CD14-positive monocyte (primary cell): ENCODE measurements around the gene NDUFB2. TPM values are rescaled to one million over a fixed set of nuclear protein-coding genes. Genes with fewer than 3 reads are reported as not detected.

Experiments
- DNase-seq, 3 donors: peaks; one replicate each; pipeline ENCODE4 v3.0.0-alpha.2; 2011 to 2022
- H2AFZ ChIP-seq: 2 replicates; pipeline ENCODE4 v1.6.0; 2012; ENCODE audit warnings: mild to moderate bottlenecking, low read depth, low read length, inconsistent platforms; ENCODE audit not compliant: insufficient read depth, poor library complexity, severe bottlenecking
- H3K27ac ChIP-seq, 2 donors: 1 replicate in 1 of 2; 2 replicates in 1 of 2; pipeline ENCODE4 v1.5.1; 2012 to 2013; ENCODE audit warnings: low read length in 2 of 2, control low read depth in 1 of 2, inconsistent platforms in 1 of 2, low read depth in 1 of 2, mild to moderate bottlenecking in 1 of 2
- H3K27me3 ChIP-seq, 2 donors: one replicate each; pipeline versions ENCODE4 v1.6.0 to v1.6.1; 2011 to 2013; ENCODE audit warnings: low read length in 2 of 2; ENCODE audit not compliant: control insufficient read depth in 2 of 2, insufficient read depth in 2 of 2
- H3K36me3 ChIP-seq, 2 donors: replicated peaks in 1 of 2; 1 replicate in 1 of 2; 2 replicates in 1 of 2; pipeline versions ENCODE4 v1.5.1 to v1.6.1; 2012 to 2013; ENCODE audit warnings: low read length in 2 of 2, control low read depth in 1 of 2, inconsistent platforms in 1 of 2, mild to moderate bottlenecking in 1 of 2; ENCODE audit not compliant: insufficient read depth in 2 of 2, control insufficient read depth in 1 of 2
- H3K4me1 ChIP-seq, 2 donors: 1 replicate in 1 of 2; 2 replicates in 1 of 2; pipeline versions ENCODE4 v1.5.1 to v1.6.1; 2012 to 2013; ENCODE audit warnings: low read length in 2 of 2, control low read depth in 1 of 2, inconsistent platforms in 1 of 2, mild to moderate bottlenecking in 1 of 2, moderate library complexity in 1 of 2; ENCODE audit not compliant: insufficient read depth in 2 of 2, control insufficient read depth in 1 of 2
- H3K4me2 ChIP-seq: replicated peaks from 2 replicates; pipeline ENCODE3; 2012; ENCODE audit warnings: low read length, moderate library complexity, mild to moderate bottlenecking; ENCODE audit not compliant: poor library complexity, severe bottlenecking; ENCODE audit errors: extremely low read depth
- H3K4me3 ChIP-seq, 3 experiments: fragments of 200-600 bp in 1 of 3; sonication (generic) in 1 of 3; replicated peaks in 1 of 3; 1 replicate in 2 of 3; 2 replicates in 1 of 3; pipeline ENCODE4 v1.5.1; 2011 to 2013; ENCODE audit warnings: low read length in 3 of 3, mild to moderate bottlenecking in 3 of 3, control low read depth in 2 of 3, low read depth in 2 of 3, inconsistent platforms in 1 of 3, moderate library complexity in 1 of 3
- H3K79me2 ChIP-seq: 2 replicates; pipeline ENCODE4 v1.6.0; 2012; ENCODE audit warnings: mild to moderate bottlenecking, control low read depth, inconsistent platforms, low read length, moderate library complexity; ENCODE audit not compliant: insufficient read depth
- H3K9ac ChIP-seq: 2 replicates; pipeline ENCODE4 v1.6.0; 2017; ENCODE audit warnings: low read length, mild to moderate bottlenecking; ENCODE audit not compliant: insufficient read depth, poor library complexity, severe bottlenecking
- H3K9me3 ChIP-seq, 2 donors: replicated peaks in 1 of 2; 1 replicate in 1 of 2; 2 replicates in 1 of 2; pipeline versions ENCODE4 v1.5.1 to v1.6.1; 2012 to 2013; ENCODE audit warnings: low read length in 2 of 2, control low read depth in 1 of 2; ENCODE audit not compliant: control insufficient read depth in 1 of 2, insufficient read depth in 1 of 2
- H4K20me1 ChIP-seq: 2 replicates; pipeline ENCODE4 v1.6.0; 2012; ENCODE audit warnings: mild to moderate bottlenecking, low read length, control low read depth, moderate library complexity; ENCODE audit not compliant: insufficient read depth
- H3K27ac Mint-ChIP-seq, 7 donors: one replicate each; pipeline ENCODE4 v1.8.0; 2020; ENCODE audit warnings: mild to moderate bottlenecking in 7 of 7, mixed read lengths in 7 of 7, moderate library complexity in 6 of 7, inconsistent platforms in 2 of 7
- H3K27me3 Mint-ChIP-seq, 3 donors: one replicate each; pipeline ENCODE4 v1.8.0; 2021 to 2022; ENCODE audit warnings: low read depth in 3 of 3, mild to moderate bottlenecking in 3 of 3, mixed read lengths in 3 of 3, moderate library complexity in 3 of 3, inconsistent platforms in 1 of 3
- H3K36me3 Mint-ChIP-seq, 2 donors: one replicate each; pipeline ENCODE4 v1.8.0; 2020; ENCODE audit warnings: mixed read lengths in 2 of 2, inconsistent platforms in 1 of 2, mild to moderate bottlenecking in 1 of 2
- H3K4me1 Mint-ChIP-seq: one replicate; pipeline ENCODE4 v1.8.0; 2020; ENCODE audit warnings: mild to moderate bottlenecking, mixed read lengths
- H3K4me3 Mint-ChIP-seq, 2 donors: one replicate each; pipeline ENCODE4 v1.8.0; 2020; ENCODE audit warnings: mild to moderate bottlenecking in 2 of 2, mixed read lengths in 2 of 2, moderate library complexity in 1 of 2
- H3K9me3 Mint-ChIP-seq, 7 donors: one replicate each; pipeline ENCODE4 v1.8.0; 2020 to 2022; ENCODE audit warnings: mixed read lengths in 7 of 7, mild to moderate bottlenecking in 6 of 7, moderate library complexity in 6 of 7, inconsistent platforms in 2 of 7
- CTCF ChIP-seq: fragments of 200-600 bp; IDR thresholded peaks from one replicate; pipeline ENCODE4 v1.8.0; 2022; ENCODE audit warnings: antibody characterized with exemption, mild to moderate bottlenecking
- WGBS: methylation state at CpG from one replicate; pipeline ENCODE4 v1.1.5; 2013; ENCODE audit warnings: missing lambda C conversion rate; ENCODE audit not compliant: insufficient coverage; 5-methylcytosine and 5-hydroxymethylcytosine counted together
- intact Hi-C, 2 donors: fragments of 100-400 bp; cut with micrococcal nuclease; formaldehyde crosslinking; loops; one replicate each; pipeline versions ENCODE4 v1.15.0 to v1.15.1; 2023
- polyA plus RNA-seq, 3 donors: library from polyadenylated mRNA; depleted of rRNA in 1 of 3; unstranded in 2 of 3; stranded (reverse) in 1 of 3; fragments of 300-500 nt in 2 of 3; fragments of >200 nt in 1 of 3; fragmentation: Illumina TruSeq in 2 of 3; gene quantifications; 1 replicate in 2 of 3; 2 replicates in 1 of 3; pipeline ENCODE4 v1.2.3, GENCODE V29; 2012 to 2021

NDUFB2 gene
- polyA plus RNA-seq, 3 donors, result 250 to 516 (median 479) TPM

DNA sequence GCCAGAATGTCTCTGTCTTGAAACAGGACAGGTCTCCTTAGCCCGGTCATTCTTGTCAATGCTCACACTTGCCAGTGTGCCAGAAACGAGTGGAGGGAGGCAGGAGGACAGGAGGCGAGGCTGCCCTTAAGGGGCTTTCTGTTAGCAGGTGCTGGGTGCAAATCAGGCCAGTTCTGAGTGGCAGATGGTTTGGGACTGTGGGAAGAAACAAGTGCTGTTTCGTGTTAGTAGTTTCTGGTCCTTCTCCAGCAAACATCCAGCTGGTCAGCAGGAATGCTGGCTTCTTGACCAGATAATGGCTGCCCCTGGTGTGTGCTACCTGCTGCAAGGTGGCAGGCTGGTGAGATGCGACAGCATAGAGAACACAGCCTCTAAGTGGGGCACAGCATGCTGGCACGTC lies 8.2 kb upstream of the NDUFB2 start:
- no peaks in the 10 kb centered on the region for H3K4me1 Mint-ChIP-seq
- no peak overlapping the region for H3K27ac Mint-ChIP-seq
- Histone ChIP-seq H3K9ac (no peak overlapping the region), H3K79me2 (no peaks in the 10 kb centered on the region), H3K4me1 (no peaks in the 10 kb centered on the region), H3K9me3 (no peaks in the 10 kb centered on the region), H2AFZ (no peak overlapping the region), H3K4me3 (no peak overlapping the region), H3K36me3 (peaks cover 43 to 82% of the 10 kb centered on the region in 2 donors), H3K4me2 (no peak overlapping the region), H3K27ac (no peak overlapping the region), H3K27me3 (no peaks in the 10 kb centered on the region), H4K20me1 (no peaks in the 10 kb centered on the region)
- intact Hi-C loops, result no loop called here
- H3K9me3 Mint-ChIP-seq, result peaks cover 0 to 2% (median 0%) of the 10 kb centered on the region in 7 donors
- DNase-seq, result no peak
- WGBS, result 95% methylated on average over 5 of the region's 6 CpGs
- no peaks in the 10 kb centered on the region for H3K27me3 Mint-ChIP-seq
- no peak overlapping the region for H3K4me3 Mint-ChIP-seq
- no peak for TF ChIP-seq CTCF
- H3K36me3 Mint-ChIP-seq, result peaks cover 65 to 86% of the 10 kb centered on the region in 2 donors

- no peak overlapping the region for H3K4me3 ChIP-seq
- H3K4me2 ChIP-seq, result no peak overlapping the region
- no peak for TF ChIP-seq CTCF
- H3K27me3 ChIP-seq, result no peaks in the 10 kb centered on the region
- peak overlapping the region in 1 of 7 donors; percentile 46 for H3K27ac Mint-ChIP-seq
- 95% methylated on average over 12 of the region's 16 CpGs for WGBS
- no peaks in the 10 kb centered on the region for H3K9me3 Mint-ChIP-seq
- no peak overlapping the region for H3K4me3 Mint-ChIP-seq
- no peaks in the 10 kb centered on the region for H3K27me3 Mint-ChIP-seq
- H3K4me1 ChIP-seq, result no peaks in the 10 kb centered on the region
- no peaks in the 10 kb centered on the region for H3K4me1 Mint-ChIP-seq
- no peak for DNase-seq
- H3K36me3 ChIP-seq, result peaks cover 38 to 71% of the 10 kb centered on the region in 2 donors
- intact Hi-C loops, result loop anchor here in 1 of 2 donors (10.0 kb wide), 1 partner anchor 235 kb away; the partner anchor contains the start of gene BRAF
- no peaks in the 10 kb centered on the region for H3K9me3 ChIP-seq
- no peaks in the 10 kb centered on the region for H4K20me1 ChIP-seq
- no peaks in the 10 kb centered on the region for H3K79me2 ChIP-seq
- no peak overlapping the region for H3K27ac ChIP-seq
- no peak overlapping the region for H2AFZ ChIP-seq
- no peak overlapping the region for H3K9ac ChIP-seq
- peaks cover 58 to 78% of the 10 kb centered on the region in 2 donors for H3K36me3 Mint-ChIP-seq
Measured at GRCh38 chr7:140689199-140690152, 7.0 kb upstream of the NDUFB2 start.
